ENCODE measurements around the gene ATP6V0B. TPM values are rescaled to one million over a fixed set of nuclear protein-coding genes. Genes with fewer than 3 reads are reported as not detected.
A peak's percentile ranks its signal among the peaks of the same experiment; 100 is the strongest.

Gene ATP6V0B
- total and polyA plus RNA-seq, 9 donors: 46.2 to 57.6 (median 51.4) TPM

DNA sequence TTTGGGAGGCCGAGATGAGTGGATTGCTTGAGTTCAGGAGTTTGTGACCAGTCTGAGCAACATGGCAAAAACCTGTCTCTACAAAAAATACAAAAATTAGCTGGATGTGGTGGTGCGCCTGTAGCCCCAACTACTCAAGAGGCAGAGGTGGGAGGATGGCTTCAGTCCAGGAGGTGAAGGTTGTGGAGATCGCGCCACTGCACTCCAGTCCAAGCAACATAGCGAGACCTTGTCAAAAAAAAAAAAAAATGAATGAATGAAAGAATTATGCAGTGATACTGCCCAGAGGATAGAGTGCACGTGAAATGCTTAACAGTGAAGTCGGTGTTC is 5.4 kb upstream of the ATP6V0B start:
- DNase-seq: no peak
- peaks cover 3% of the 10 kb centered on the region for H3K9me3 ChIP-seq (replicated peaks; ENCODE audit: control insufficient read depth, low read depth, low read length)
- no peak overlapping the region for H3K27ac ChIP-seq (ENCODE audit: low read length)
- no peak overlapping the region for H3K4me3 ChIP-seq (ENCODE audit: low read length)
- no peaks in the 10 kb centered on the region for H3K27me3 ChIP-seq (ENCODE audit: control insufficient read depth, insufficient read depth, low read length)
- H3K4me1 ChIP-seq (ENCODE audit: control insufficient read depth, insufficient read depth, low read length): peaks cover 17% of the 10 kb centered on the region
- WGBS (ENCODE audit: insufficient coverage): 33% methylated on average over 4 of the region's 7 CpGs
- peaks cover 52% of the 10 kb centered on the region for H3K36me3 ChIP-seq (ENCODE audit: control insufficient read depth, insufficient read depth, low read length)

DNA sequence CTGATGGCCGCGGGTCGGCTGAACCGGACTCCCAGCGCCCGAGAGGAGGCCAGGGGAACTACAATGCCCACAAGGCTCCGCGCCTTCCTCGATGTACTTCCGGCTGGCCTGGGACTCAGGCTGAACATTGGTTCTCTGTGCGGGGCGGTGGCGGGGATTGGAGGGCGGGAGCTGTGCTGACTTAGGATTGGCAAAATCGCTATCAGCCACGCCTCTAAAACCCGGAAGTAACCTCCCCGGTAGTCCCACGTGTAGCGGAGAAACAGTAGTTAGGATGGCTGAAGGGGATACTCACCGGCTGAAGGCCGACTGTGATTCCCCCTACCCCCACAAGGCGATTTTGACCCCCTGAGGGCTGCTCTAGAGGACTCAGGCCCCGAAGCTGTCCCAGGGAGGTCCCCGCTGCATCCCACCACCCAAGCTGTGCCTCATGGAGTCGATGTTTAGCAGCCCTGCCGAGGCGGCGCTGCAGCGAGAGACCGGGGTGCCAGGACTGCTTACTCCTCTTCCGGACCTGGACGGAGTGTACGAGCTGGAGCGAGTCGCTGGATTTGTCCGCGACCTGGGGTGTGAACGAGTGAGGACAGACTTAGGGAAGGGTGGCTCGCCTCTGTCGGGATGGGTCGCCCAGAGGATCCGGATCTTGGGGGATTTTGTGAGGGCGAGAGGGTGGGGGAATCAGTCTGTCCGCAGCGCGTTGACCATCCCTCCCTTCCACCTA is 4.9 kb upstream of the ATP6V0B start, which contains the start of gene DPH2:
Gene DPH2, plus strand, starts transcription at position 265 of the 721 bp plus-strand sequence. Its CDS starts 166 bp downstream, at position 431.
- H3K27me3 ChIP-seq (ENCODE audit: control insufficient read depth, insufficient read depth, low read length): no peaks in the 10 kb centered on the region
- peak within 1 kb of the TSS; percentile 94 for H3K4me3 ChIP-seq (ENCODE audit: low read length)
- H3K4me1 ChIP-seq (ENCODE audit: control insufficient read depth, insufficient read depth, low read length): peaks cover 17% of the 10 kb centered on the region
- DNase-seq: peak; percentile 99
- H3K27ac ChIP-seq (ENCODE audit: low read length): no peak within 1 kb of the TSS
- H3K9me3 ChIP-seq (replicated peaks; ENCODE audit: control insufficient read depth, low read depth, low read length): peaks cover 3% of the 10 kb centered on the region
- H3K36me3 ChIP-seq (ENCODE audit: control insufficient read depth, insufficient read depth, low read length): peaks cover 48% of the 10 kb centered on the region
- WGBS (ENCODE audit: insufficient coverage): 3% methylated on average over 20 of the region's 47 CpGs

DNA sequence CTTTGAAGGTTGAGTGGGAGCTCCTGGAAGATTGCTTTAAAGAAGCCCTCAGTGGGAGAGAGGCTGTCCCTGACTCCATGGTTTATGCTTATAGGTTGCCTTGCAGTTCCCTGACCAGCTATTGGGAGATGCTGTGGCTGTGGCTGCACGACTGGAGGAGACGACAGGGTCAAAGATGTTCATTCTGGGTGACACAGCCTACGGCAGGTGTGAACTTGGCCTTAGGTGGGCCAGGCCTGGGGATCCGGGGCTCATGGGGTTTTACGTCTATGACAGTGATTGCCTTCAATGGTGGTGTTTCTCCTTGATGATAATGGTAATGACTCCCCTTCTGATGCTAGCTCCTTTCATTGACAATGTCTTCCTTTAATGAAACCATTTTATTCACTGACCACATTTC is 4.3 kb upstream of the ATP6V0B start:
- H3K27ac ChIP-seq (ENCODE audit: low read length): no peak overlapping the region
- peak overlapping the region; percentile 94 for H3K4me3 ChIP-seq (ENCODE audit: low read length)
- no peaks in the 10 kb centered on the region for H3K27me3 ChIP-seq (ENCODE audit: control insufficient read depth, insufficient read depth, low read length)
- no peak for DNase-seq
- H3K4me1 ChIP-seq (ENCODE audit: control insufficient read depth, insufficient read depth, low read length): peaks cover 21% of the 10 kb centered on the region
- peaks cover 47% of the 10 kb centered on the region for H3K36me3 ChIP-seq (ENCODE audit: control insufficient read depth, insufficient read depth, low read length)
- peaks cover 3% of the 10 kb centered on the region for H3K9me3 ChIP-seq (replicated peaks; ENCODE audit: control insufficient read depth, low read depth, low read length)
- 7% methylated on average over 2 of the region's 5 CpGs for WGBS (ENCODE audit: insufficient coverage)

DNA sequence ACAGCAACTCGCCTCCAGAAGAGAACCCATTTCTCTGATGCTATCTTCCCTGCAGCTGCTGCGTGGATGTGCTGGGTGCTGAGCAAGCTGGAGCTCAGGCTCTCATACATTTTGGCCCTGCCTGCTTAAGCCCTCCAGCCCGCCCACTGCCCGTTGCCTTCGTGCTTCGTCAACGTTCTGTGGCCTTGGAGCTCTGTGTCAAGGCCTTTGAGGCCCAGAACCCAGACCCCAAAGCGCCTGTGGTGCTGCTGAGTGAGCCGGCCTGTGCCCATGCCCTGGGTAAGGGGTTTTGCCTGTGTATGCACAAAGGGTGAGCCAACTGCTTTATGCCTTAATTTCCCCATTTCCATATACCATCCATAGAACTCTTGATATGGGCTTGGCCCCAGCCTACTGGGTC is 3.8 kb upstream of the ATP6V0B start:
- H3K4me3 ChIP-seq (ENCODE audit: low read length): peak overlapping the region; percentile 94
- 90% methylated on average over 7 of the region's 9 CpGs for WGBS (ENCODE audit: insufficient coverage)

DNA sequence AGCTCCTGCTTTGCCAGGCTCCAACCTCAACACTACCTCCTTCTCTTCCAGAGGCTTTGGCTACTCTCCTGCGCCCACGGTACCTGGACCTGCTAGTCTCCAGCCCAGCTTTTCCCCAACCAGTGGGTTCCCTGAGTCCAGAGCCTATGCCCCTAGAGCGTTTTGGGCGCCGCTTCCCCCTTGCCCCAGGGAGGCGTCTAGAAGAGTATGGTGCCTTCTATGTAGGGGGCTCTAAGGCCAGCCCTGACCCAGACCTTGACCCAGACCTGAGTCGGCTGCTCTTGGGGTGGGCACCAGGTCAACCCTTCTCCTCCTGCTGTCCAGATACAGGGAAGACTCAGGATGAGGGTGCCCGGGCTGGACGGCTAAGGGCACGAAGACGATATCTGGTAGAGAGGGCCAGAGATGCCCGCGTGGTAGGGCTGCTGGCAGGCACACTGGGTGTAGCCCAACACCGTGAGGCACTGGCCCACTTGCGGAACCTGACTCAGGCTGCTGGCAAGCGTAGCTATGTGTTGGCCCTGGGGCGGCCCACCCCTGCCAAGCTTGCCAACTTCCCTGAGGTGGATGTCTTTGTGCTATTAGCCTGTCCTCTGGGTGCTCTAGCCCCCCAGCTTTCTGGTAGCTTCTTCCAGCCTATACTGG is 3.3 kb upstream of the ATP6V0B start:
- peaks cover 3% of the 10 kb centered on the region for H3K9me3 ChIP-seq (replicated peaks; ENCODE audit: control insufficient read depth, low read depth, low read length)
- no peak overlapping the region for H3K27ac ChIP-seq (ENCODE audit: low read length)
- WGBS (ENCODE audit: insufficient coverage): 97% methylated on average over 11 of the region's 17 CpGs
- no peak for DNase-seq
- H3K4me3 ChIP-seq (ENCODE audit: low read length): no peak overlapping the region
- H3K4me1 ChIP-seq (ENCODE audit: control insufficient read depth, insufficient read depth, low read length): peaks cover 29% of the 10 kb centered on the region
- peaks cover 44% of the 10 kb centered on the region for H3K36me3 ChIP-seq (ENCODE audit: control insufficient read depth, insufficient read depth, low read length)
- no peaks in the 10 kb centered on the region for H3K27me3 ChIP-seq (ENCODE audit: control insufficient read depth, insufficient read depth, low read length)

More for the DNA sequence above, 3.8 kb upstream of the ATP6V0B start:
- DNase-seq: no peak
- Histone ChIP-seq H3K9me3 (replicated peaks; ENCODE audit: control insufficient read depth, low read depth, low read length) (peaks cover 3% of the 10 kb centered on the region), H3K27me3 (ENCODE audit: control insufficient read depth, insufficient read depth, low read length) (no peaks in the 10 kb centered on the region), H3K27ac (ENCODE audit: low read length) (no peak overlapping the region), H3K36me3 (ENCODE audit: control insufficient read depth, insufficient read depth, low read length) (peaks cover 44% of the 10 kb centered on the region), H3K4me1 (ENCODE audit: control insufficient read depth, insufficient read depth, low read length) (peaks cover 25% of the 10 kb centered on the region)

DNA sequence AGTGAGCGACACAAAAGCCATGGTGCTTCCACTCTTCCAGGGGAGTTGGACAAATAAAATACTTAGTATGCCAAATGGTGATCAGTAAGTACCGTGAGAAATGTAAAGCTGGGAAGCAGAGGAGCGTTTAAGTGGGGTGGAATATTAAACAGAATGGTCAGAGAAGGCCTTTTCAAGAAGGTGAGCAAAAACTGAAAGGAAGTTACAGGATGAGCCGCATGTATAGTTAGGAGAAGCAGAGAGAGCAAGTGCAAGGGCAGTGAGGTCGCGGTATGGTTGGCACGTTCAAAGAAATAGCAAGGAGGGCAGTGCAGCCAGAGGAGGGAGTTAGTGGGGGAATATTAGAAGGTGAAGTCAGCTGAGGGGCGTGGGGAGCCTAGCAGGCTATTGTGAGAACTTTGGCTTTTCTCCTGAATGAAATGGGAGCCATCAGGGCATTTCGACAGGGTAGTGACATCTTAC is 748 bp upstream of the ATP6V0B start:
- peaks cover 48% of the 10 kb centered on the region for H3K36me3 ChIP-seq (ENCODE audit: control insufficient read depth, insufficient read depth, low read length)
- DNase-seq: no peak
- peaks cover 36% of the 10 kb centered on the region for H3K4me1 ChIP-seq (ENCODE audit: control insufficient read depth, insufficient read depth, low read length)
- peak overlapping the region; percentile 93 for H3K4me3 ChIP-seq (ENCODE audit: low read length)
- no peaks in the 10 kb centered on the region for H3K9me3 ChIP-seq (replicated peaks; ENCODE audit: control insufficient read depth, low read depth, low read length)
- H3K27me3 ChIP-seq (ENCODE audit: control insufficient read depth, insufficient read depth, low read length): no peaks in the 10 kb centered on the region
- WGBS (ENCODE audit: insufficient coverage): 39% methylated on average over 9 of the region's 9 CpGs
- peak overlapping the region; percentile 86 for H3K27ac ChIP-seq (ENCODE audit: low read length)

DNA sequence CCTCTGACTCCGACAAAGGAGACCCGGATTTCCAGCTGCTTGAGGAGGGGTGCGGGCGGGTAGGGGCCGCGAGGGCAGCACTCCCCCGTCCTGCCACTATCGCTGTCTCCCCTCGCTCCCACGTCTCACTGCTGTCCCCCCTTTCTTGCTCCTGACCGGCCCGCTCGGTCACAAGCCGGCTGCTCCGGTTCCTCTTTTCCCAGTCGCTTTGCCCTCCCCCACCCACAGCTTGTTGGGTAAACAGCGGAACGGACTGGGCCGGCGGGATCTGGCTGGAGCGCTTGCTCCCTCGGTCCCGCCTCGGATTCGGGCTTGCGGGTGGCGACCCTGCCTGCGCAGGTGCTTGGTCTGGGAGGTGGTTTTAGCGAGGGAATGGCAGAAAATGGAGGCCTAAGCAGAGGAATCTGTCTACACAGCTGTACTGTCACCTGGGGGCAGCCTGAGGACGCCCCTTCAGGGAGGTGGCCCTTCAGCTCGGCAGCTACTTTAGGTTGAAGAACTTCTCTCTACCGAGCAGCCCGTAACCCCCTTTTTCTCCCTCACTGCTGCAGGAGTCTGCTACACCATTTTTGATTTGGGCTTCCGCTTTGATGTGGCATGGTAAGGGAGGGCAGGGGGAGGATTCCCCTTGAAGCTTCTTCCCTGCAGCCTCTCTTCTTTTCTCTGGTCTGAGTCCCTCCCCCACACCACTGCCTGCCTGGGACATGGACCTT is 645 bp downstream of the ATP6V0B start:
- DNase-seq: peak; percentile 67
- no peaks in the 10 kb centered on the region for H3K27me3 ChIP-seq (ENCODE audit: control insufficient read depth, insufficient read depth, low read length)
- no peaks in the 10 kb centered on the region for H3K9me3 ChIP-seq (replicated peaks; ENCODE audit: control insufficient read depth, low read depth, low read length)
- peak overlapping the region; percentile 93 for H3K4me3 ChIP-seq (ENCODE audit: low read length)
- peaks cover 48% of the 10 kb centered on the region for H3K36me3 ChIP-seq (ENCODE audit: control insufficient read depth, insufficient read depth, low read length)
- peaks cover 39% of the 10 kb centered on the region for H3K4me1 ChIP-seq (ENCODE audit: control insufficient read depth, insufficient read depth, low read length)
- WGBS (ENCODE audit: insufficient coverage): 0% methylated on average over 11 of the region's 34 CpGs
- H3K27ac ChIP-seq (ENCODE audit: low read length): peak overlapping the region; percentile 85

DNA sequence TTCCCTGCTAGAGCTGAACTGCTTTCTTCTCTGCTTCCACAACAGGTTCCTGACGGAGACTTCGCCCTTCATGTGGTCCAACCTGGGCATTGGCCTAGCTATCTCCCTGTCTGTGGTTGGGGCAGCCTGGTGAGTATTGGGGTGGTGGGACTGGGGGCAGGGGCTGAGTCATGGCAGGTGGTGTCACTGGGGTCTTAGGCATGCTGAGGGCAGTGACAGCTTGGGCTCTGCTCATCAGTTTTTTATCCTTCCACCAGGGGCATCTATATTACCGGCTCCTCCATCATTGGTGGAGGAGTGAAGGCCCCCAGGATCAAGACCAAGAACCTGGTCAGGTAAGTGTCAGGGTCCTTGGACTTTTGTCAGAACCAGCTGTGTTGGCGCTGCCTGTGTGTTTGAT is 1.3 kb downstream of the ATP6V0B start:
- WGBS (ENCODE audit: insufficient coverage): 100% methylated on average over 1 of the region's 4 CpGs

DNA sequence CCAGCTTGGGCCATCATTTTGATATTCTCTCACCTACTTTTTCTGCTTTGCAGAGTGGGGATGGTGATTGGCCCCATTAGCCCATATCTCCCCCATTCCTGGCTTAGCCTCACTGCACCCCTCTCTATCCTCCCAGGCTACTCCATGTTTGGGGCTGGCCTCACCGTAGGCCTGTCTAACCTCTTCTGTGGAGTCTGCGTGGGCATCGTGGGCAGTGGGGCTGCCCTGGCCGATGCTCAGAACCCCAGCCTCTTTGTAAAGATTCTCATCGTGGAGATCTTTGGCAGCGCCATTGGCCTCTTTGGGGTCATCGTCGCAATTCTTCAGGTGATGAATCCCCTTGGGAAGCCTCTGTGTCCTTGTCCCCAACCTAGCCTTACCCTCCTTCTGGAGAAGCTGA is 2.1 kb downstream of the ATP6V0B start:
- Histone ChIP-seq H3K27ac (ENCODE audit: low read length) (no peak overlapping the region), H3K36me3 (ENCODE audit: control insufficient read depth, insufficient read depth, low read length) (peaks cover 44% of the 10 kb centered on the region), H3K4me3 (ENCODE audit: low read length) (no peak overlapping the region), H3K4me1 (ENCODE audit: control insufficient read depth, insufficient read depth, low read length) (peaks cover 38% of the 10 kb centered on the region), H3K9me3 (replicated peaks; ENCODE audit: control insufficient read depth, low read depth, low read length) (no peaks in the 10 kb centered on the region), H3K27me3 (ENCODE audit: control insufficient read depth, insufficient read depth, low read length) (no peaks in the 10 kb centered on the region)
- 89% methylated on average over 8 of the region's 8 CpGs for WGBS (ENCODE audit: insufficient coverage)
- no peak for DNase-seq

More for the DNA sequence above, 1.3 kb downstream of the ATP6V0B start:
- Histone ChIP-seq H3K27me3 (ENCODE audit: control insufficient read depth, insufficient read depth, low read length) (no peaks in the 10 kb centered on the region), H3K27ac (ENCODE audit: low read length) (no peak overlapping the region), H3K36me3 (ENCODE audit: control insufficient read depth, insufficient read depth, low read length) (peaks cover 46% of the 10 kb centered on the region), H3K4me3 (ENCODE audit: low read length) (peak overlapping the region; percentile 93), H3K9me3 (replicated peaks; ENCODE audit: control insufficient read depth, low read depth, low read length) (no peaks in the 10 kb centered on the region), H3K4me1 (ENCODE audit: control insufficient read depth, insufficient read depth, low read length) (peaks cover 39% of the 10 kb centered on the region)
- no peak for DNase-seq

Measured in muscle of leg (tissue), 11 donors.